HepG2 (cell line): ENCODE measurements around the gene EMC8. TPM values are rescaled to one million over a fixed set of nuclear protein-coding genes. Genes with fewer than 3 reads are reported as not detected.

Experiments used
- AKAP8 ChIP-seq: sonication (generic); formaldehyde crosslinking; IDR thresholded peaks from 2 replicates; pipeline ENCODE4 v1.5.1; 2020; ENCODE audit warnings: mild to moderate bottlenecking, missing genetic modification reagents
- ARID3A ChIP-seq: IDR thresholded peaks from 2 replicates; pipeline ENCODE4 v1.6.1; 2012; ENCODE audit warnings: low read depth, low read length, improper control_type of control experiment
- CC2D1A ChIP-seq: sonication (generic); formaldehyde crosslinking; IDR thresholded peaks from 2 replicates; pipeline ENCODE4 v1.8.1; 2023; ENCODE audit warnings: mild to moderate bottlenecking, missing genetic modification reagents
- HMGA1 ChIP-seq: sonication (generic); formaldehyde crosslinking; conservative IDR thresholded peaks from 2 replicates; pipeline ENCODE4 v1.4.0; 2020; ENCODE audit warnings: missing genetic modification reagents
- HNF4A ChIP-seq: sonication (generic); formaldehyde crosslinking; IDR thresholded peaks from 2 replicates; pipeline ENCODE4 v1.4.0; 2020; ENCODE audit warnings: missing genetic modification reagents
- MTA1 ChIP-seq: sonication (generic); formaldehyde crosslinking; IDR thresholded peaks from 2 replicates; pipeline ENCODE4 v1.4.0; 2020; ENCODE audit warnings: missing genetic modification reagents, mild to moderate bottlenecking, borderline replicate concordance
- RBM39 ChIP-seq: fragments of 200-400 bp; formaldehyde crosslinking; IDR thresholded peaks from one replicate; pipeline ENCODE4 v1.6.1; 2018; ENCODE audit warnings: antibody characterized with exemption, mild to moderate bottlenecking, low read depth, low read length; ENCODE audit not compliant: poor library complexity, severe bottlenecking
- RCOR2 ChIP-seq: IDR thresholded peaks from 2 replicates; pipeline ENCODE4 v1.6.1; 2016; ENCODE audit warnings: missing biosample characterization, missing genetic modification reagents
- RFX1 ChIP-seq: fragments of 450-650 bp; IDR thresholded peaks from 2 replicates; pipeline ENCODE4 v1.6.1; 2017
- SALL1 ChIP-seq: sonication (generic); formaldehyde crosslinking; IDR thresholded peaks from 2 replicates; pipeline ENCODE4 v1.8.0; 2022; ENCODE audit warnings: mild to moderate bottlenecking, missing genetic modification reagents
- SSRP1 ChIP-seq: IDR thresholded peaks from 2 replicates; pipeline ENCODE4 v1.6.1; 2016; ENCODE audit warnings: control low read depth
- THAP7 ChIP-seq: sonication (generic); formaldehyde crosslinking; IDR thresholded peaks from 2 replicates; pipeline ENCODE4 v1.8.1; 2023; ENCODE audit warnings: mild to moderate bottlenecking, missing genetic modification reagents
- TSC22D2 ChIP-seq: sonication (generic); formaldehyde crosslinking; IDR thresholded peaks from 2 replicates; pipeline ENCODE4 v1.5.1; 2020; ENCODE audit warnings: missing genetic modification reagents, mild to moderate bottlenecking, borderline replicate concordance
- ZBTB7B ChIP-seq: sonication (generic); formaldehyde crosslinking; IDR thresholded peaks from 2 replicates; pipeline ENCODE4 v1.4.0; 2020; ENCODE audit warnings: missing genetic modification reagents
- ZFP36L2 ChIP-seq: sonication (generic); formaldehyde crosslinking; IDR thresholded peaks from 2 replicates; pipeline ENCODE4 v1.4.0; 2020; ENCODE audit warnings: missing genetic modification reagents
- ZFP62 ChIP-seq: sonication (generic); formaldehyde crosslinking; IDR thresholded peaks from 2 replicates; pipeline ENCODE4 v1.4.0; 2020; ENCODE audit warnings: missing genetic modification reagents
- ZHX1 ChIP-seq: sonication (generic); formaldehyde crosslinking; IDR thresholded peaks from 2 replicates; pipeline ENCODE4 v1.8.1; 2022; ENCODE audit warnings: low read depth, mild to moderate bottlenecking, missing genetic modification reagents
- ZNF235 ChIP-seq: sonication (generic); formaldehyde crosslinking; IDR thresholded peaks from 2 replicates; pipeline ENCODE4 v1.8.1; 2023; ENCODE audit warnings: mild to moderate bottlenecking, missing genetic modification reagents, borderline replicate concordance
- ZNF24 ChIP-seq: fragments of 450-650 bp; IDR thresholded peaks from 2 replicates; pipeline ENCODE4 v1.6.1; 2017; ENCODE audit warnings: antibody characterized with exemption, mild to moderate bottlenecking
- ZNF333 ChIP-seq: sonication (generic); formaldehyde crosslinking; IDR thresholded peaks from 2 replicates; pipeline ENCODE4 v1.4.0; 2020; ENCODE audit warnings: mild to moderate bottlenecking, missing genetic modification reagents, borderline replicate concordance
- ZNF557 ChIP-seq: sonication (generic); formaldehyde crosslinking; IDR thresholded peaks from 2 replicates; pipeline ENCODE4 v1.4.0; 2020; ENCODE audit warnings: missing genetic modification reagents
- polyA plus RNA-seq, 8 experiments: library from polyadenylated mRNA; depleted of rRNA in 3 of 8; stranded (reverse) in 7 of 8; unstranded in 1 of 8; fragments of >200 nt; fragmentation: Illumina TruSeq in 4 of 8; extraction: Trizol in 4 of 8; gene quantifications; 2 replicates each; pipeline versions ENCODE4 v1.2.1 to v1.2.3, GENCODE V29; 2011 to 2016; ENCODE audit warnings: low read depth in 4 of 8, missing spikeins in 1 of 8, mixed read lengths in 1 of 8; ENCODE audit not compliant: insufficient read depth in 1 of 8
- total RNA-seq, 5 experiments: library from RNA; depleted of rRNA; stranded (reverse); fragments of >200 nt; fragmentation: Illumina TruSeq; extraction: Trizol; gene quantifications; 2 replicates each; pipeline ENCODE4 v1.2.3, GENCODE V29; 2016; ENCODE audit warnings: low read depth in 1 of 5
- TF ChIP-seq, protein P1 (sequence below): sonication (generic); formaldehyde crosslinking; IDR thresholded peaks from 2 replicates; pipeline ENCODE4 v1.9.0; 2022; ENCODE audit warnings: low read depth, missing genetic modification reagents
- TF ChIP-seq, protein P2 (sequence below): sonication (generic); formaldehyde crosslinking; IDR thresholded peaks from 2 replicates; pipeline ENCODE4 v1.4.0; 2020; ENCODE audit warnings: mild to moderate bottlenecking, missing genetic modification reagents

The EMC8 gene
- total and polyA plus RNA-seq, 2 of the 13 experiments (the other 11 are each of a cell fraction or from before 2014, with no cell fraction given) = 55.0 to 76.0 TPM

- TF ChIP-seq, protein P1, sequence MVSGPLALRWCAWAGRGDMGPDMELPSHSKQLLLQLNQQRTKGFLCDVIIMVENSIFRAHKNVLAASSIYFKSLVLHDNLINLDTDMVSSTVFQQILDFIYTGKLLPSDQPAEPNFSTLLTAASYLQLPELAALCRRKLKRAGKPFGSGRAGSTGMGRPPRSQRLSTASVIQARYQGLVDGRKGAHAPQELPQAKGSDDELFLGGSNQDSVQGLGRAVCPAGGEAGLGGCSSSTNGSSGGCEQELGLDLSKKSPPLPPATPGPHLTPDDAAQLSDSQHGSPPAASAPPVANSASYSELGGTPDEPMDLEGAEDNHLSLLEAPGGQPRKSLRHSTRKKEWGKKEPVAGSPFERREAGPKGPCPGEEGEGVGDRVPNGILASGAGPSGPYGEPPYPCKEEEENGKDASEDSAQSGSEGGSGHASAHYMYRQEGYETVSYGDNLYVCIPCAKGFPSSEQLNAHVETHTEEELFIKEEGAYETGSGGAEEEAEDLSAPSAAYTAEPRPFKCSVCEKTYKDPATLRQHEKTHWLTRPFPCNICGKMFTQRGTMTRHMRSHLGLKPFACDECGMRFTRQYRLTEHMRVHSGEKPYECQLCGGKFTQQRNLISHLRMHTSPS (CRISPR knock-in tag) = no peak
- TF ChIP-seq ZFP62 (no peak), AKAP8 (no peak), TSC22D2 (CRISPR knock-in tag) (no peak), ARID3A (no peak), HMGA1 (CRISPR knock-in tag) (no peak), HNF4A (CRISPR knock-in tag) (peak; percentile 84), ZFP36L2 (no peak), THAP7 (CRISPR knock-in tag) (no peak), CC2D1A (no peak), ZNF24 (no peak), RFX1 (no peak), SSRP1 (no peak), SALL1 (CRISPR knock-in tag) (0 out of 2 replicates have a peak, but pooled peaks have one; percentile 18), ZHX1 (no peak), ZNF333 (CRISPR knock-in tag) (no peak), MTA1 (CRISPR knock-in tag) (no peak), RBM39 (no peak), ZNF235 (CRISPR knock-in tag) (no peak), ZNF557 (no peak), ZBTB7B (CRISPR knock-in tag) (no peak), RCOR2 (no peak)
- TF ChIP-seq, protein P2, sequence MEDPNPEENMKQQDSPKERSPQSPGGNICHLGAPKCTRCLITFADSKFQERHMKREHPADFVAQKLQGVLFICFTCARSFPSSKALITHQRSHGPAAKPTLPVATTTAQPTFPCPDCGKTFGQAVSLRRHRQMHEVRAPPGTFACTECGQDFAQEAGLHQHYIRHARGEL (CRISPR knock-in tag) = no peak
Measured at GRCh38 chr16:85781695-85782370, 17.5 kb downstream of the EMC8 start (continued).
